Measurements from ENCODE around the gene TRIM69. TPM values are rescaled to one million over a fixed set of nuclear protein-coding genes. Genes with fewer than 3 reads are reported as not detected.

Gene TRIM69
- polyA plus RNA-seq, 1 donor: 14.1 TPM

DNA sequence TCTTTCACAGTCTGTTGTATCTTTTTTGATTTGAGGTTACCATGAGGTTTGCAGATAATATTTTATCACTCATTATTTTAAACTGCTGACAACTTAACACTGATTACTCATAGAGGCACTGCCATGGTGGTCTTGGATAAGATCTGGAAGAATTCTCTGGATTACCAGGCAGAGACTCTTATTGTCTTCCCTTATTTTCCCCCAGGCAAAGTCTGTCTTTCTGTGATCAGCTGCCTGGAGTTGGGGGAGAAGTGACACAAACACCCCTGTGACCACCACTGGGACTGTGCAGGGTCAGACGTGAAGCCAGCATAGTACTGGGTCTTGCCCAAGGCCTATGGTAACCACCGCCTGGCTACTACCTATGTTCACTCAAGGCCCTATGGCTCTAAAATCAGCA is 29.9 kb upstream of the TRIM69 start:
- no peaks in the 10 kb centered on the region for H3K9me3 ChIP-seq (ENCODE audit: control insufficient read depth, low read depth, low read length)
- H3K27me3 ChIP-seq (ENCODE audit: control insufficient read depth, insufficient read depth, low read length): no peaks in the 10 kb centered on the region
- peaks cover 29% of the 10 kb centered on the region for H3K4me1 ChIP-seq (ENCODE audit: control insufficient read depth, insufficient read depth, low read length)
- no peak overlapping the region for H3K4me3 ChIP-seq (ENCODE audit: low read length)
- no CpG with 5 or more reads among the region's 2 CpGs for WGBS (ENCODE audit: insufficient coverage, low lambda C conversion rate)
- no peaks in the 10 kb centered on the region for H3K36me3 ChIP-seq (ENCODE audit: control insufficient read depth, insufficient read depth, low read length)
- peak in 1 of 2 donors; percentile 20 for DNase-seq
- H3K27ac ChIP-seq (ENCODE audit: low read length): peak overlapping the region; percentile 97

DNA sequence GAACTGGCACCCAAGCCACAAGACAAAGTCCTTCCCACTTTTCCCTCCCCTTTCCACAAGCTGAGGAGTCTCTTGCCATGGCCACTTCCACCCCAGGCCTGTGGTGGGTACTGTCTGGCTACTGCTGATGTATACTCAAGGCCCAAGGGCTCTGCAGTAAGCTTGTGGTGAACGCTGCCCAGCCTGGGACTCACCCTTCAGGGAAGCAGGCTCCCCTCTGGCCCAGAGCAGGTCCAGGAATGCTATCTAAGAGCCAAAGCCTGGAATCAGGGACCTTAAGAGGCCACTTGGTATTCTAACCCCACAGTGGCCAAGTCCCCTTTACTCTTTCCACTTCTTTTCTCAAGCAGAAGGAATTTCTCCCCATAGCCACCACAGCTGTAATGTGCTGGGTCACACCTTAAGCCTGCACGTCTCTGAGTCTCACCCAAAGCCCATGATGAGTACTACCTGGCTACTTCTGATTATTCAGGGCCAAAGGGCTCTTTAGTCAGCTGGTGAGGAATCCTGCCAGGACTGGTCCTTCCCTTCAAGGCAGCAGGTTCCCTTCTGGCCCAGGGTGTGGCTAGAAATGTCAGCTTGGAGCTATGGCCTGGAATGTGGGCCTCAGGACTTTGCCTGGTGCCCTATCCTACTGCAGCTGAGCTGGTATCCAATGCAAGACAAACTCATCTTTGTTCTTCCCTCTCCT is 29.2 kb upstream of the TRIM69 start:
- Histone ChIP-seq H3K36me3 (ENCODE audit: control insufficient read depth, insufficient read depth, low read length) (no peaks in the 10 kb centered on the region), H3K4me1 (ENCODE audit: control insufficient read depth, insufficient read depth, low read length) (peaks cover 29% of the 10 kb centered on the region), H3K9me3 (ENCODE audit: control insufficient read depth, low read depth, low read length) (no peaks in the 10 kb centered on the region), H3K27ac (ENCODE audit: low read length) (peak overlapping the region; percentile 97), H3K4me3 (ENCODE audit: low read length) (no peak overlapping the region), H3K27me3 (ENCODE audit: control insufficient read depth, insufficient read depth, low read length) (no peaks in the 10 kb centered on the region)
- WGBS (ENCODE audit: insufficient coverage, low lambda C conversion rate): no CpG with 5 or more reads among the region's 2 CpGs
- peak; percentile 92 to 96 for DNase-seq

DNA sequence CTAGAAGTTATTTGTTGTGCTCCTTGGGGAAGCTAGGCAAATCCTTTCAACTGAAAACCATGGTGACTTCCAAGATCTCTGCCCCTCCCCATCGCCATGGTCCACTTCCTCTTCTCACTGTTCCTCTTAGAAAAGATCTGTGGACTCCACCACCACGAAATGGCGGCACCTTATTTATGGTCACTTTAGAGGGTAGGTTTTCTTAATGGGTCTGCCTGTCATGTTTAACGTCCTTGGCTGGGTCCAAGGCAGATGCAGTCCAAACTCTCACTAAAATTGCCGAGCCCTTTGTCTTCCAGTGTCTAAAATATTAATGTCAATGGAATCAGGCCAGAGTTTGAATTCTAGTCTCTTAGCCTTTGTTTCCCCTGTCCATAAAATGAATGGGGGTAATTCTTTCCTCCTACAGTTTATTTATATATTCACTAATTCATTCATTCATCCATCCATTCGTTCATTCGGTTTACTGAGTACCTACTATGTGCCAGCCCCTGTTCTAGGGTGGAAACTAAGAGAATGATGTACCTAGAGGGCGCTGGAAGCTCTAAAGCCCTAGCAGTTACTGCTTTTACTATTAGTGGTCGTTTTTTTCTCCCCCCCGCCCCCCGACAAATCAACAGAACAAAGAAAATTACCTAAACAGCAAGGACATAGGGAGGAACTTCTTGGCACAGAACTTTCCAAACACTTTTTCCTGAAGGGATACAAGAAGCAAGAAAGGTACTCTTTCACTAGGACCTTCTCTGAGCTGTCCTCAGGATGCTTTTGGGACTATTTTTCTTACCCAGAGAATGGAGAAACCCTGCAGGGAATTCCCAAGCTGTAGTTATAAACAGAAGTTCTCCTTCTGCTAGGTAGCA is 25.9 kb upstream of the TRIM69 start:
- 60% methylated on average over 1 of the region's 11 CpGs for WGBS (ENCODE audit: insufficient coverage, low lambda C conversion rate)
- Histone ChIP-seq H3K27me3 (ENCODE audit: control insufficient read depth, insufficient read depth, low read length) (no peaks in the 10 kb centered on the region), H3K36me3 (ENCODE audit: control insufficient read depth, insufficient read depth, low read length) (peaks cover 9% of the 10 kb centered on the region), H3K4me1 (ENCODE audit: control insufficient read depth, insufficient read depth, low read length) (peaks cover 33% of the 10 kb centered on the region), H3K9me3 (ENCODE audit: control insufficient read depth, low read depth, low read length) (peaks cover 2% of the 10 kb centered on the region), H3K27ac (ENCODE audit: low read length) (peak overlapping the region; percentile 100), H3K4me3 (ENCODE audit: low read length) (peak overlapping the region; percentile 95)
- DNase-seq: peak in 1 of 2 donors; percentile 67

DNA sequence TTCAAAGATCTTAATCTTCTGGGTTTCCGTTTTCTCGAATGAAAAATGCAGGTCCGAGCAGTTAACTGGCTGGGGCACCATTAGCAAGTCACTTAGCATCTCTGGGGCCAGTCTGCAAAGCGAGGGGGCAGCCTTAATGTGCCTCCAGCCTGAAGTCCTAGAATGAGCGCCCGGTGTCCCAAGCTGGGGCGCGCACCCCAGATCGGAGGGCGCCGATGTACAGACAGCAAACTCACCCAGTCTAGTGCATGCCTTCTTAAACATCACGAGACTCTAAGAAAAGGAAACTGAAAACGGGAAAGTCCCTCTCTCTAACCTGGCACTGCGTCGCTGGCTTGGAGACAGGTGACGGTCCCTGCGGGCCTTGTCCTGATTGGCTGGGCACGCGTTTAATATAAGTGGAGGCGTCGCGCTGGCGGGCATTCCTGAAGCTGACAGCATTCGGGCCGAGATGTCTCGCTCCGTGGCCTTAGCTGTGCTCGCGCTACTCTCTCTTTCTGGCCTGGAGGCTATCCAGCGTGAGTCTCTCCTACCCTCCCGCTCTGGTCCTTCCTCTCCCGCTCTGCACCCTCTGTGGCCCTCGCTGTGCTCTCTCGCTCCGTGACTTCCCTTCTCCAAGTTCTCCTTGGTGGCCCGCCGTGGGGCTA is 25.1 kb upstream of the TRIM69 start, which contains the start of the genes B2M and PATL2:
Gene B2M (plus strand): TSS at position 422 of the 647 bp plus-strand sequence. CDS start 30 bp downstream, at position 452.
Gene PATL2 (minus strand): TSS at position 228 of the 647 bp plus-strand sequence. CDS start 34,833 bp downstream, outside the sequence.
- H3K36me3 ChIP-seq (ENCODE audit: control insufficient read depth, insufficient read depth, low read length): peaks cover 16% of the 10 kb centered on the region
- H3K27ac ChIP-seq (ENCODE audit: low read length): peak within 1 kb of the TSS; percentile 100
- peak within 1 kb of the TSS; percentile 95 for H3K4me3 ChIP-seq (ENCODE audit: low read length)
- H3K9me3 ChIP-seq (ENCODE audit: control insufficient read depth, low read depth, low read length): peaks cover 2% of the 10 kb centered on the region
- peaks cover 29% of the 10 kb centered on the region for H3K4me1 ChIP-seq (ENCODE audit: control insufficient read depth, insufficient read depth, low read length)
- peak; percentile 97 to 98 for DNase-seq
- no CpG with 5 or more reads among the region's 37 CpGs for WGBS (ENCODE audit: insufficient coverage, low lambda C conversion rate)
- no peaks in the 10 kb centered on the region for H3K27me3 ChIP-seq (ENCODE audit: control insufficient read depth, insufficient read depth, low read length)

DNA sequence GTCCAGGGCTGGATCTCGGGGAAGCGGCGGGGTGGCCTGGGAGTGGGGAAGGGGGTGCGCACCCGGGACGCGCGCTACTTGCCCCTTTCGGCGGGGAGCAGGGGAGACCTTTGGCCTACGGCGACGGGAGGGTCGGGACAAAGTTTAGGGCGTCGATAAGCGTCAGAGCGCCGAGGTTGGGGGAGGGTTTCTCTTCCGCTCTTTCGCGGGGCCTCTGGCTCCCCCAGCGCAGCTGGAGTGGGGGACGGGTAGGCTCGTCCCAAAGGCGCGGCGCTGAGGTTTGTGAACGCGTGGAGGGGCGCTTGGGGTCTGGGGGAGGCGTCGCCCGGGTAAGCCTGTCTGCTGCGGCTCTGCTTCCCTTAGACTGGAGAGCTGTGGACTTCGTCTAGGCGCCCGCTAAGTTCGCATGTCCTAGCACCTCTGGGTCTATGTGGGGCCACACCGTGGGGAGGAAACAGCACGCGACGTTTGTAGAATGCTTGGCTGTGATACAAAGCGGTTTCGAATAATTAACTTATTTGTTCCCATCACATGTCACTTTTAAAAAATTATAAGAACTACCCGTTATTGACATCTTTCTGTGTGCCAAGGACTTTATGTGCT is 24.5 kb upstream of the TRIM69 start:
- H3K4me3 ChIP-seq (ENCODE audit: low read length): peak overlapping the region; percentile 95
- H3K27me3 ChIP-seq (ENCODE audit: control insufficient read depth, insufficient read depth, low read length): no peaks in the 10 kb centered on the region
- H3K36me3 ChIP-seq (ENCODE audit: control insufficient read depth, insufficient read depth, low read length): peaks cover 22% of the 10 kb centered on the region
- peak; percentile 63 to 87 for DNase-seq
- H3K4me1 ChIP-seq (ENCODE audit: control insufficient read depth, insufficient read depth, low read length): peaks cover 22% of the 10 kb centered on the region
- H3K9me3 ChIP-seq (ENCODE audit: control insufficient read depth, low read depth, low read length): peaks cover 2% of the 10 kb centered on the region
- WGBS (ENCODE audit: insufficient coverage, low lambda C conversion rate): 0% methylated on average over 1 of the region's 46 CpGs
- H3K27ac ChIP-seq (ENCODE audit: low read length): peak overlapping the region; percentile 100

DNA sequence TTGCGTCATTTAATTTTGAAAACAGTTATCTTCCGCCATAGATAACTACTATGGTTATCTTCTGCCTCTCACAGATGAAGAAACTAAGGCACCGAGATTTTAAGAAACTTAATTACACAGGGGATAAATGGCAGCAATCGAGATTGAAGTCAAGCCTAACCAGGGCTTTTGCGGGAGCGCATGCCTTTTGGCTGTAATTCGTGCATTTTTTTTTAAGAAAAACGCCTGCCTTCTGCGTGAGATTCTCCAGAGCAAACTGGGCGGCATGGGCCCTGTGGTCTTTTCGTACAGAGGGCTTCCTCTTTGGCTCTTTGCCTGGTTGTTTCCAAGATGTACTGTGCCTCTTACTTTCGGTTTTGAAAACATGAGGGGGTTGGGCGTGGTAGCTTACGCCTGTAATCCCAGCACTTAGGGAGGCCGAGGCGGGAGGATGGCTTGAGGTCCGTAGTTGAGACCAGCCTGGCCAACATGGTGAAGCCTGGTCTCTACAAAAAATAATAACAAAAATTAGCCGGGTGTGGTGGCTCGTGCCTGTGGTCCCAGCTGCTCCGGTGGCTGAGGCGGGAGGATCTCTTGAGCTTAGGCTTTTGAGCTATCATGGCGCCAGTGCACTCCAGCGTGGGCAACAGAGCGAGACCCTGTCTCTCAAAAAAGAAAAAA is 23.9 kb upstream of the TRIM69 start:
- H3K27me3 ChIP-seq (ENCODE audit: control insufficient read depth, insufficient read depth, low read length): no peaks in the 10 kb centered on the region
- DNase-seq: peak; percentile 82 to 87
- peak overlapping the region; percentile 95 for H3K4me3 ChIP-seq (ENCODE audit: low read length)
- peaks cover 28% of the 10 kb centered on the region for H3K36me3 ChIP-seq (ENCODE audit: control insufficient read depth, insufficient read depth, low read length)
- 66% methylated on average over 7 of the region's 24 CpGs for WGBS (ENCODE audit: insufficient coverage, low lambda C conversion rate)
- peaks cover 19% of the 10 kb centered on the region for H3K4me1 ChIP-seq (ENCODE audit: control insufficient read depth, insufficient read depth, low read length)
- H3K9me3 ChIP-seq (ENCODE audit: control insufficient read depth, low read depth, low read length): peaks cover 4% of the 10 kb centered on the region
- peak overlapping the region; percentile 100 for H3K27ac ChIP-seq (ENCODE audit: low read length)

DNA sequence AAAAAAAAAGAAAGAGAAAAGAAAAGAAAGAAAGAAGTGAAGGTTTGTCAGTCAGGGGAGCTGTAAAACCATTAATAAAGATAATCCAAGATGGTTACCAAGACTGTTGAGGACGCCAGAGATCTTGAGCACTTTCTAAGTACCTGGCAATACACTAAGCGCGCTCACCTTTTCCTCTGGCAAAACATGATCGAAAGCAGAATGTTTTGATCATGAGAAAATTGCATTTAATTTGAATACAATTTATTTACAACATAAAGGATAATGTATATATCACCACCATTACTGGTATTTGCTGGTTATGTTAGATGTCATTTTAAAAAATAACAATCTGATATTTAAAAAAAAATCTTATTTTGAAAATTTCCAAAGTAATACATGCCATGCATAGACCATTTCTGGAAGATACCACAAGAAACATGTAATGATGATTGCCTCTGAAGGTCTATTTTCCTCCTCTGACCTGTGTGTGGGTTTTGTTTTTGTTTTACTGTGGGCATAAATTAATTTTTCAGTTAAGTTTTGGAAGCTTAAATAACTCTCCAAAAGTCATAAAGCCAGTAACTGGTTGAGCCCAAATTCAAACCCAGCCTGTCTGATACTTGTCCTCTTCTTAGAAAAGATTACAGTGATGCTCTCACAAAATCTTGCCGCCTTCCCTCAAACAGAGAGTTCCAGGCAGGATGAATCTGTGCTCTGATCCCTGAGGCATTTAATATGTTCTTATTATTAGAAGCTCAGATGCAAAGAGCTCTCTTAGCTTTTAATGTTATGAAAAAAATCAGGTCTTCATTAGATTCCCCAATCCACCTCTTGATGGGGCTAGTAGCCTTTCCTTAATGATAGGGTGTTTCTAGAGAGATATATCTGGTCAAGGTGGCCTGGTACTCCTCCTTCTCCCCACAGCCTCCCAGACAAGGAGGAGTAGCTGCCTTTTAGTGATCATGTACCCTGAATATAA is 23.0 kb upstream of the TRIM69 start:
- WGBS (ENCODE audit: insufficient coverage, low lambda C conversion rate): no CpG with 5 or more reads among the region's 5 CpGs
- peaks cover 12% of the 10 kb centered on the region for H3K4me1 ChIP-seq (ENCODE audit: control insufficient read depth, insufficient read depth, low read length)
- H3K27me3 ChIP-seq (ENCODE audit: control insufficient read depth, insufficient read depth, low read length): no peaks in the 10 kb centered on the region
- DNase-seq: peak in 1 of 2 donors; percentile 18
- peak overlapping the region; percentile 95 for H3K4me3 ChIP-seq (ENCODE audit: low read length)
- H3K9me3 ChIP-seq (ENCODE audit: control insufficient read depth, low read depth, low read length): peaks cover 7% of the 10 kb centered on the region
- peaks cover 34% of the 10 kb centered on the region for H3K36me3 ChIP-seq (ENCODE audit: control insufficient read depth, insufficient read depth, low read length)
- H3K27ac ChIP-seq (ENCODE audit: low read length): peak overlapping the region; percentile 100

DNA sequence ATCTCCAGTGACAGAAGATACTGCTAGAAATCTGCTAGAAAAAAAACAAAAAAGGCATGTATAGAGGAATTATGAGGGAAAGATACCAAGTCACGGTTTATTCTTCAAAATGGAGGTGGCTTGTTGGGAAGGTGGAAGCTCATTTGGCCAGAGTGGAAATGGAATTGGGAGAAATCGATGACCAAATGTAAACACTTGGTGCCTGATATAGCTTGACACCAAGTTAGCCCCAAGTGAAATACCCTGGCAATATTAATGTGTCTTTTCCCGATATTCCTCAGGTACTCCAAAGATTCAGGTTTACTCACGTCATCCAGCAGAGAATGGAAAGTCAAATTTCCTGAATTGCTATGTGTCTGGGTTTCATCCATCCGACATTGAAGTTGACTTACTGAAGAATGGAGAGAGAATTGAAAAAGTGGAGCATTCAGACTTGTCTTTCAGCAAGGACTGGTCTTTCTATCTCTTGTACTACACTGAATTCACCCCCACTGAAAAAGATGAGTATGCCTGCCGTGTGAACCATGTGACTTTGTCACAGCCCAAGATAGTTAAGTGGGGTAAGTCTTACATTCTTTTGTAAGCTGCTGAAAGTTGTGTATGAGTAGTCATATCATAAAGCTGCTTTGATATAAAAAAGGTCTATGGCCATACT is 21.1 kb upstream of the TRIM69 start:
- Histone ChIP-seq H3K4me1 (ENCODE audit: control insufficient read depth, insufficient read depth, low read length) (peaks cover 5% of the 10 kb centered on the region), H3K27ac (ENCODE audit: low read length) (no peak overlapping the region), H3K4me3 (ENCODE audit: low read length) (no peak overlapping the region), H3K9me3 (ENCODE audit: control insufficient read depth, low read depth, low read length) (peaks cover 7% of the 10 kb centered on the region), H3K36me3 (ENCODE audit: control insufficient read depth, insufficient read depth, low read length) (peaks cover 42% of the 10 kb centered on the region), H3K27me3 (ENCODE audit: control insufficient read depth, insufficient read depth, low read length) (no peaks in the 10 kb centered on the region)
- 93% methylated on average over 3 of the region's 6 CpGs for WGBS (ENCODE audit: insufficient coverage, low lambda C conversion rate)
- no peak for DNase-seq

All from large intestine (tissue), 3 donors.